Upper lobe of left lung (tissue), 4 donors: ENCODE results near the gene LONP2.

ENCODE experiments used
- CTCF ChIP-seq, 6 experiments: fragments of 450-650 bp in 4 of 6; fragments of 200-600 bp in 2 of 6; sonication (generic) in 2 of 6; IDR thresholded peaks; one replicate each; pipeline ENCODE4 v1.5.1; 2016 to 2019; ENCODE audit warnings: antibody characterized with exemption in 6 of 6
- EP300 ChIP-seq, 4 donors: sonication (generic); formaldehyde crosslinking; IDR thresholded peaks; one replicate each; pipeline ENCODE4 v1.5.1; 2017; ENCODE audit warnings: antibody characterized with exemption in 4 of 4, control low read depth in 2 of 4
- POLR2A ChIP-seq, 4 donors: fragments of 450-650 bp; IDR thresholded peaks; one replicate each; pipeline ENCODE4 v1.5.1; 2016 to 2017; ENCODE audit warnings: antibody characterized with exemption in 4 of 4, mild to moderate bottlenecking in 2 of 4
- POLR2AphosphoS5 ChIP-seq, 2 donors: sonication (generic); formaldehyde crosslinking; IDR thresholded peaks; one replicate each; pipeline ENCODE4 v1.5.1; 2017; ENCODE audit warnings: antibody characterized with exemption in 2 of 2

GRCh38 chr16:48382131-48382530 is 138.0 kb downstream of the LONP2 start:
- no peak for TF ChIP-seq POLR2A (IDR thresholded peaks at IDR 0.05)
- no peak for TF ChIP-seq CTCF (IDR thresholded peaks at IDR 0.05)
- TF ChIP-seq EP300 (IDR thresholded peaks at IDR 0.05): no peak
- TF ChIP-seq POLR2AphosphoS5 (IDR thresholded peaks at IDR 0.05): no peak
